ENCODE measurements around the gene EID2B.

GRCh38 chr19:39506598-39506943 is 26.1 kb downstream of the EID2B start:
- no peak for TF ChIP-seq CTCF (IDR thresholded peaks at IDR 0.05)
- no peak for TF ChIP-seq ZFX (IDR thresholded peaks at IDR 0.05; ENCODE audit: borderline replicate concordance)
